HepG2 (cell line): ENCODE data around the gene HARBI1. TPM values are rescaled to one million over a fixed set of nuclear protein-coding genes. Genes with fewer than 3 reads are reported as not detected.

Source experiments
- AHDC1 ChIP-seq: sonication (generic); formaldehyde crosslinking; IDR thresholded peaks from 2 replicates; pipeline ENCODE4 v1.5.1; 2020; ENCODE audit warnings: mild to moderate bottlenecking, missing genetic modification reagents, borderline replicate concordance
- CEBPG ChIP-seq: IDR thresholded peaks from 2 replicates; pipeline ENCODE4 v1.6.1; 2016
- DMAP1 ChIP-seq: IDR thresholded peaks from 2 replicates; pipeline ENCODE4 v1.6.1; 2016
- MAFG ChIP-seq: sonication (generic); formaldehyde crosslinking; IDR thresholded peaks from 2 replicates; pipeline ENCODE4 v1.5.1; 2020; ENCODE audit warnings: mild to moderate bottlenecking, missing genetic modification reagents
- MED1 ChIP-seq: sonication (generic); formaldehyde crosslinking; IDR thresholded peaks from 2 replicates; pipeline ENCODE4 v1.4.0; 2020; ENCODE audit warnings: missing genetic modification reagents
- PHF21A ChIP-seq: sonication (generic); formaldehyde crosslinking; IDR thresholded peaks from 2 replicates; pipeline ENCODE4 v1.5.0; 2020; ENCODE audit warnings: mild to moderate bottlenecking, missing genetic modification reagents
- RARA ChIP-seq: IDR thresholded peaks from 2 replicates; pipeline ENCODE4 v1.6.1; 2016; ENCODE audit warnings: missing genetic modification reagents, missing compliant biosample characterization
- SOX13 ChIP-seq, 3 experiments: fragments of 450-650 bp in 1 of 3; sonication (generic) in 1 of 3; formaldehyde crosslinking in 1 of 3; IDR thresholded peaks in 2 of 3; conservative IDR thresholded peaks in 1 of 3; 2 replicates each; pipeline versions ENCODE4 v1.5.0 to v1.6.1; 2016 to 2020; ENCODE audit warnings: antibody characterized with exemption in 1 of 3, mild to moderate bottlenecking in 1 of 3, missing compliant biosample characterization in 1 of 3, missing genetic modification reagents in 1 of 3, moderate library complexity in 1 of 3
- TCF12 ChIP-seq, 2 experiments: fragments of 450-650 bp in 1 of 2; sonication (generic) in 1 of 2; formaldehyde crosslinking in 1 of 2; IDR thresholded peaks; 2 replicates each; pipeline versions ENCODE4 v1.6.1 to v1.8.0; 2017 to 2022; ENCODE audit warnings: antibody characterized with exemption in 1 of 2, mild to moderate bottlenecking in 1 of 2, missing genetic modification reagents in 1 of 2, moderate library complexity in 1 of 2
- TEAD3 ChIP-seq: optimal IDR thresholded peaks from 2 replicates; pipeline ENCODE3; 2016; ENCODE audit warnings: borderline replicate concordance
- TSC22D2 ChIP-seq: sonication (generic); formaldehyde crosslinking; IDR thresholded peaks from 2 replicates; pipeline ENCODE4 v1.5.1; 2020; ENCODE audit warnings: missing genetic modification reagents, mild to moderate bottlenecking, borderline replicate concordance
- ZNF350 ChIP-seq: sonication (generic); formaldehyde crosslinking; IDR thresholded peaks from 2 replicates; pipeline ENCODE4 v1.4.0; 2020; ENCODE audit warnings: mild to moderate bottlenecking, low read depth, missing genetic modification reagents, borderline replicate concordance
- ZNF367 ChIP-seq: sonication (generic); formaldehyde crosslinking; IDR thresholded peaks from 2 replicates; pipeline ENCODE4 v1.4.0; 2020; ENCODE audit warnings: missing genetic modification reagents, borderline replicate concordance
- ZNF510 ChIP-seq: sonication (generic); formaldehyde crosslinking; IDR thresholded peaks from 2 replicates; pipeline ENCODE4 v1.4.0; 2020; ENCODE audit warnings: low read depth, mild to moderate bottlenecking, missing genetic modification reagents
- ZNF572 ChIP-seq: sonication (generic); formaldehyde crosslinking; IDR thresholded peaks from 2 replicates; pipeline ENCODE4 v1.5.1; 2020; ENCODE audit warnings: mild to moderate bottlenecking, missing genetic modification reagents
- ZNF674 ChIP-seq: sonication (generic); formaldehyde crosslinking; IDR thresholded peaks from 2 replicates; pipeline ENCODE4 v1.5.0; 2020; ENCODE audit warnings: low read depth, mild to moderate bottlenecking, missing genetic modification reagents
- ZNF788 ChIP-seq: sonication (generic); formaldehyde crosslinking; IDR thresholded peaks from 2 replicates; pipeline ENCODE4 v1.5.0; 2020; ENCODE audit warnings: mild to moderate bottlenecking, missing genetic modification reagents, borderline replicate concordance
- ZNF816 ChIP-seq: sonication (generic); formaldehyde crosslinking; IDR thresholded peaks from 2 replicates; pipeline ENCODE4 v1.8.0; 2022; ENCODE audit warnings: missing genetic modification reagents, mild to moderate bottlenecking, borderline replicate concordance
- ZSCAN20 ChIP-seq: sonication (generic); formaldehyde crosslinking; IDR thresholded peaks from 2 replicates; pipeline ENCODE4 v1.4.0; 2020; ENCODE audit warnings: missing genetic modification reagents, mild to moderate bottlenecking, borderline replicate concordance
- polyA plus RNA-seq, 8 experiments: library from polyadenylated mRNA; depleted of rRNA in 3 of 8; stranded (reverse) in 7 of 8; unstranded in 1 of 8; fragments of >200 nt; fragmentation: Illumina TruSeq in 4 of 8; extraction: Trizol in 4 of 8; gene quantifications; 2 replicates each; pipeline versions ENCODE4 v1.2.1 to v1.2.3, GENCODE V29; 2011 to 2016; ENCODE audit warnings: low read depth in 4 of 8, missing spikeins in 1 of 8, mixed read lengths in 1 of 8; ENCODE audit not compliant: insufficient read depth in 1 of 8
- total RNA-seq, 5 experiments: library from RNA; depleted of rRNA; stranded (reverse); fragments of >200 nt; fragmentation: Illumina TruSeq; extraction: Trizol; gene quantifications; 2 replicates each; pipeline ENCODE4 v1.2.3, GENCODE V29; 2016; ENCODE audit warnings: low read depth in 1 of 5
- TF ChIP-seq, protein P1 (sequence below), 2 experiments: sonication (generic) in 1 of 2; formaldehyde crosslinking in 1 of 2; IDR thresholded peaks; 2 replicates each; pipeline versions ENCODE4 v1.5.1 to v1.6.1; 2011 to 2020; ENCODE audit warnings: borderline replicate concordance in 1 of 2, low read depth in 1 of 2, low read length in 1 of 2, mild to moderate bottlenecking in 1 of 2, missing genetic modification reagents in 1 of 2, moderate library complexity in 1 of 2
- TF ChIP-seq, protein P2 (sequence below): sonication (generic); formaldehyde crosslinking; IDR thresholded peaks from 2 replicates; pipeline ENCODE4 v1.4.0; 2020; ENCODE audit warnings: missing genetic modification reagents

Gene HARBI1
- total and polyA plus RNA-seq, 2 of the 13 experiments (the other 11 are each of a cell fraction or from before 2014, with no cell fraction given) = 2.5 to 4.8 TPM

GRCh38 chr11:46557684-46558151 lies 59.3 kb downstream of the HARBI1 start (continued):
- TF ChIP-seq ZNF350 (peak; percentile 35; the same call in 1 of the 2 replicates), ZNF510 (CRISPR knock-in tag) (no peak), MAFG (CRISPR knock-in tag) (no peak), MED1 (peak; percentile 61; the same call in 1 of the 2 replicates), TEAD3 (peak; percentile 85), ZSCAN20 (CRISPR knock-in tag) (no peak), ZNF572 (no peak), ZNF367 (CRISPR knock-in tag) (no peak), RARA (CRISPR knock-in tag) (peak; percentile 40; the same call in 1 of the 2 replicates), TCF12 (IDR thresholded peaks at IDR 0.05) (no peak), TCF12 (CRISPR knock-in tag; IDR thresholded peaks at IDR 0.05) (no peak), TSC22D2 (CRISPR knock-in tag) (0 out of 2 replicates have a peak, but pooled peaks have one; percentile 37), ZNF788 (CRISPR knock-in tag) (no peak), PHF21A (CRISPR knock-in tag) (no peak), ZNF674 (CRISPR knock-in tag) (no peak), AHDC1 (CRISPR knock-in tag) (no peak), SOX13 (IDR thresholded peaks at IDR 0.05) (no peak), SOX13 (CRISPR knock-in tag; conservative IDR thresholded peaks at IDR 0.05 in 1 of 2, IDR thresholded peaks at IDR 0.05 in 1 of 2) (peak in 1 of 2 experiments; percentile 64; a peak in 1 of 4 replicates), DMAP1 (CRISPR knock-in tag) (peak; percentile 64; the same call in 1 of the 2 replicates), CEBPG (CRISPR knock-in tag) (0 out of 2 replicates have a peak, but pooled peaks have one; percentile 5), ZNF816 (CRISPR knock-in tag) (no peak)
- TF ChIP-seq, protein P1, sequence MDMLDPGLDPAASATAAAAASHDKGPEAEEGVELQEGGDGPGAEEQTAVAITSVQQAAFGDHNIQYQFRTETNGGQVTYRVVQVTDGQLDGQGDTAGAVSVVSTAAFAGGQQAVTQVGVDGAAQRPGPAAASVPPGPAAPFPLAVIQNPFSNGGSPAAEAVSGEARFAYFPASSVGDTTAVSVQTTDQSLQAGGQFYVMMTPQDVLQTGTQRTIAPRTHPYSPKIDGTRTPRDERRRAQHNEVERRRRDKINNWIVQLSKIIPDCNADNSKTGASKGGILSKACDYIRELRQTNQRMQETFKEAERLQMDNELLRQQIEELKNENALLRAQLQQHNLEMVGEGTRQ (IDR thresholded peaks at IDR 0.05; ENCODE audit: low read depth, low read length) = no peak
- TF ChIP-seq, protein P1 (CRISPR knock-in tag; IDR thresholded peaks at IDR 0.05; ENCODE audit: borderline replicate concordance) = no peak
- TF ChIP-seq, protein P2, sequence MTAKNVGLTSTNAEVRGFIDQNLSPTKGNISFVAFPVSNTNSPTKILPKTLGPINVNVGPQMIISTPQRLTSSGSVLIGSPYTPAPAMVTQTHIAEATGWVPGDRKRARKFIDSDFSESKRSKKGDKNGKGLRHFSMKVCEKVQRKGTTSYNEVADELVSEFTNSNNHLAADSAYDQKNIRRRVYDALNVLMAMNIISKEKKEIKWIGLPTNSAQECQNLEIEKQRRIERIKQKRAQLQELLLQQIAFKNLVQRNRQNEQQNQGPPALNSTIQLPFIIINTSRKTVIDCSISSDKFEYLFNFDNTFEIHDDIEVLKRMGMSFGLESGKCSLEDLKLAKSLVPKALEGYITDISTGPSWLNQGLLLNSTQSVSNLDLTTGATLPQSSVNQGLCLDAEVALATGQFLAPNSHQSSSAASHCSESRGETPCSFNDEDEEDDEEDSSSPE = 0 out of 2 replicates have a peak, but pooled peaks have one; percentile 17
